Glutamatergic neuron (in vitro differentiated cells): ENCODE data around the gene OTUD5. TPM values are rescaled to one million over a fixed set of nuclear protein-coding genes. Genes with fewer than 3 reads are reported as not detected.

Experiments
- DNase-seq: peaks from one replicate; pipeline ENCODE4 v3.0.0; 2022
- H3K27ac Mint-ChIP-seq: one replicate; pipeline ENCODE4 v1.8.0; 2020; ENCODE audit warnings: mild to moderate bottlenecking, mixed read lengths, inconsistent platforms; ENCODE audit not compliant: unreplicated experiment
- H3K27me3 Mint-ChIP-seq: one replicate; pipeline ENCODE4 v1.8.0; 2020; ENCODE audit warnings: mild to moderate bottlenecking, moderate library complexity, mixed read lengths, inconsistent platforms; ENCODE audit not compliant: unreplicated experiment
- H3K36me3 Mint-ChIP-seq: one replicate; pipeline ENCODE4 v1.8.0; 2020; ENCODE audit warnings: mild to moderate bottlenecking, mixed read lengths, inconsistent platforms; ENCODE audit not compliant: unreplicated experiment
- H3K4me1 Mint-ChIP-seq: one replicate; pipeline ENCODE4 v1.8.0; 2020; ENCODE audit warnings: mild to moderate bottlenecking, low read depth, mixed read lengths, inconsistent platforms; ENCODE audit not compliant: unreplicated experiment
- H3K4me3 Mint-ChIP-seq: one replicate; pipeline ENCODE4 v1.8.0; 2020; ENCODE audit warnings: mild to moderate bottlenecking, mixed read lengths, inconsistent platforms; ENCODE audit not compliant: unreplicated experiment
- H3K9me3 Mint-ChIP-seq: one replicate; pipeline ENCODE4 v1.8.0; 2020; ENCODE audit warnings: mild to moderate bottlenecking, moderate library complexity, mixed read lengths, inconsistent platforms; ENCODE audit not compliant: unreplicated experiment
- total RNA-seq: library from RNA; stranded (reverse); fragmentation: NEBNext Ultra II Directional; extraction: Animal tissue kit (Norgen Biotek cat#: 25700); gene quantifications from one replicate; pipeline ENCODE4 v1.2.1, GENCODE V29; 2021; ENCODE audit not compliant: unreplicated experiment
- TF ChIP-seq, protein P1 (sequence below): fragments of 200-600 bp; sonication (generic); IDR thresholded peaks from one replicate; pipeline ENCODE4 v1.5.0; 2021; ENCODE audit not compliant: partially characterized antibody, unreplicated experiment

OTUD5 gene
- total RNA-seq, 1 donor from 2014 or later = 68.3 TPM

DNA sequence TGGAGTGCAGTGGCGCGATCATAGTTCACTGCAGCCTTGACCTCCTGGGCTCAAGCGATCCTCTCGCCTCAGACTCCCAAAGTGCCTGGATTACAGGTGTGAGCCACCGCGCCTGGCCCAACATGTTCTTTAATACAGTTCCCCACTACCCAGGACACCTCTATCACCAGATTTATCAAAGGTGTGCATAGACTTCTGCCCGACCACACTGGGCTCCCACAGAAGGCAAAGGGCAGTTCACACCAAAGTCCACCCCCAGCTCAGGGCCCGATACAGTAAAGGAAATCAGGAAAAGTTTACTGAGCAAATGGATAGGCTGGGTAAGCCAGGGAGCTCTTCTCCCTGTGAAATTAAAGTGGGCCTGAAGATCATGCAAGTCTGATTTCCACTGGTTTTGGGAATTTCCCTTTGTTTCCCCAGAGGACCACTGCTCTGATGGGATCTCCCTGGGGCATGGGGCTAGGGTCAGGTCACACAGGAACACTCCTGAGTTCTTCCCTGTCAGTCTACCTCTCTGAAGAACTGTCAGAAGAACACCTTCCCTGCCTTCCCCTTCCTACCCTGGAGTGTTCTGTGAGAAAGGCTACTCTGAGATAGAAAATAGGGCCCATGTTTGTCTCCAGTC lies 20.9 kb downstream of the OTUD5 start:
- H3K4me1 Mint-ChIP-seq = peaks cover 5% of the 10 kb centered on the region
- no peaks in the 10 kb centered on the region for H3K9me3 Mint-ChIP-seq
- H3K4me3 Mint-ChIP-seq = no peak overlapping the region
- H3K27me3 Mint-ChIP-seq = peaks cover 1% of the 10 kb centered on the region
- no peaks in the 10 kb centered on the region for H3K36me3 Mint-ChIP-seq
- H3K27ac Mint-ChIP-seq = no peak overlapping the region
- TF ChIP-seq, protein P1, sequence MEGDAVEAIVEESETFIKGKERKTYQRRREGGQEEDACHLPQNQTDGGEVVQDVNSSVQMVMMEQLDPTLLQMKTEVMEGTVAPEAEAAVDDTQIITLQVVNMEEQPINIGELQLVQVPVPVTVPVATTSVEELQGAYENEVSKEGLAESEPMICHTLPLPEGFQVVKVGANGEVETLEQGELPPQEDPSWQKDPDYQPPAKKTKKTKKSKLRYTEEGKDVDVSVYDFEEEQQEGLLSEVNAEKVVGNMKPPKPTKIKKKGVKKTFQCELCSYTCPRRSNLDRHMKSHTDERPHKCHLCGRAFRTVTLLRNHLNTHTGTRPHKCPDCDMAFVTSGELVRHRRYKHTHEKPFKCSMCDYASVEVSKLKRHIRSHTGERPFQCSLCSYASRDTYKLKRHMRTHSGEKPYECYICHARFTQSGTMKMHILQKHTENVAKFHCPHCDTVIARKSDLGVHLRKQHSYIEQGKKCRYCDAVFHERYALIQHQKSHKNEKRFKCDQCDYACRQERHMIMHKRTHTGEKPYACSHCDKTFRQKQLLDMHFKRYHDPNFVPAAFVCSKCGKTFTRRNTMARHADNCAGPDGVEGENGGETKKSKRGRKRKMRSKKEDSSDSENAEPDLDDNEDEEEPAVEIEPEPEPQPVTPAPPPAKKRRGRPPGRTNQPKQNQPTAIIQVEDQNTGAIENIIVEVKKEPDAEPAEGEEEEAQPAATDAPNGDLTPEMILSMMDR = no peak
- no peak for DNase-seq

- TF ChIP-seq, protein P1 = no peak
- H3K27ac Mint-ChIP-seq = no peak overlapping the region
- peaks cover 1% of the 10 kb centered on the region for H3K27me3 Mint-ChIP-seq
- H3K36me3 Mint-ChIP-seq = no peaks in the 10 kb centered on the region
- H3K4me3 Mint-ChIP-seq = no peak overlapping the region
- no peak for DNase-seq
- no peaks in the 10 kb centered on the region for H3K9me3 Mint-ChIP-seq
- H3K4me1 Mint-ChIP-seq = peaks cover 3% of the 10 kb centered on the region
Measured at GRCh38 chrX:48935301-48935670, 22.1 kb downstream of the OTUD5 start.

DNA sequence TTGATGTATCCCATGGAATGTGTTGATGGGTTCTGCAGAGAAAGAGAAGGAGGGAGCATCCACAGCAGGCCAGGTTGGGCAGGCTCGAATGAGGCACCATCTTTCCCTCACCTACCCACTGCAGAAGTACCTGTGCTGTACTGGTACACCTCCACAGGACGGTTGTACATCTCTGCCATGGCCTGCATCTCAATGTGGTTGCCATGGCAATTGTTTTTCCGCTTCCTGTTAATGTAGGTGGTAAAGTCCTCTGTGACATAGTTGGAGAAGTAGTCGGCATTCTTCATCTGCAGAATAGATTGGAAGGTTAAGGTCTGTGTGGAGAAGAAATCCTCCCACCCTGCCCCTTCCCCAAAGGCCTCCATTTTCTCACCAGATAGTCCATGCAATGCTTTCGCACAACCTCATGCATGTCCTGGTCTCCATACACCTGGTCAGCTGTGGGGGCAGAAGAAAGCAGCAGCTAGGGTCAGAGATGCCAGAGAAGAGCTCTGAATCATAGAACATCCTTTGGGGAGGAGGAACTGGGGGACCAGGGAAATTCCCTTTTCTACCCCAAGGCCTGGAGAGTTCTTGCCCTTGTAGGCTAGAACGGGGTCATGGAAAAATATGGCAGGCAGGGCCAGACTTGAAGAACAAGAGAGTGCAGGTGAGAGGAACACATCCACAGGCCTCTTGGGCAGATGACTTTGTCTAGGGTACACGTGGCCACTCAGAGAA lies 22.7 kb downstream of the OTUD5 start:
- H3K9me3 Mint-ChIP-seq = no peaks in the 10 kb centered on the region

DNA sequence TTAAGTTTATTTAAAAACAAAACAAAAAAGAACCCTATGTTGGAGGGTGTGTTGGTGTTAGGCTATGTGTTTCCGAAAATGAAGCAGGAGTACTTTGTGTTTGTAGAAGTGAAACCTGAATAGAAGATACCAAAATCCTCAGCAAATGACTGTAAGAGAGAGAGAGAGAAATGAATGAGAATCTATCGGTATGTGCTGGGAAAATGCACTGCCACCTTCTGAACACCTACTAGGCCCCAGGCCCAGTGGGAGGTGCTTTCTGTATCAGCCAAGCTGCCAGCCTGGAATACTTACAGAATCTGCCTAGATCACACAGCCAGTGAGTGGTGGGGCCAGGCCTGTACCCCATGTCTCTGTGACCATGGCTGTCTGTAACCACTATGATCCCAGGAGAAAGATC lies 23.6 kb downstream of the OTUD5 start:
- H3K9me3 Mint-ChIP-seq = no peaks in the 10 kb centered on the region
- no peak for DNase-seq
- no peaks in the 10 kb centered on the region for H3K36me3 Mint-ChIP-seq
- TF ChIP-seq, protein P1 = no peak
- H3K27me3 Mint-ChIP-seq = peaks cover 3% of the 10 kb centered on the region
- no peak overlapping the region for H3K27ac Mint-ChIP-seq
- peaks cover 2% of the 10 kb centered on the region for H3K4me1 Mint-ChIP-seq
- H3K4me3 Mint-ChIP-seq = no peak overlapping the region

More for the DNA sequence above, 22.7 kb downstream of the OTUD5 start:
- Mint-ChIP-seq H3K4me3 (no peak overlapping the region), H3K27me3 (peaks cover 3% of the 10 kb centered on the region), H3K36me3 (no peaks in the 10 kb centered on the region), H3K4me1 (peaks cover 2% of the 10 kb centered on the region), H3K27ac (no peak overlapping the region)
- no peak for DNase-seq
- TF ChIP-seq, protein P1 = no peak

DNA sequence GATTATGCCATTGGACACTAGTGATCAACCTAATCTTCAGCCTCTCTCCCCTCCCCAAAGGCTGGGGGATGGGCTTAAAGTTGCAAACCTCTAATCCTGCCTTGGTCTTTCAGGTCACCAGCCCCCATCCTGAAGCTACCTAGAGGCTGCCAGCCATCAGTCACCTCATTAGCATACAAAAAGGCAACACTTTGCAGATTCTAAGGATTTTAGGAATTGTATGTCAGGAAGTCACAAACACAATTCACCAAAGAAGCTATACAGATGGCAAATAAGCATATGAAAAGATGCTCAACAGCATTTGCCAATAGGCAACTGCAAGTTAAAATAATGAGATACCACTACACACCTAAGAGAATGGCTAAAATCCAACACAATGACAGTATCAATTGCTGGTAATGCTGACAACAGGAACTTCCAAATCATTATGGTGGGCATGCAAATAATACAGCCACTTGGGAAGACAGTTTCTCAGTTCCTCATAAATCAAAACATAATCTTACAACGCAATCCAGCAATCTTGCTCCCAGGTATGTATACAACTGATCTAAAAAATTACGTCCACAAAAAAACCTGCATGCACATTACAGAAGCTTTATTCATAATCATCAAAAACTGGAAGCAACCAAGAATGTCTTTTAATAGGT lies 29.5 kb downstream of the OTUD5 start:
- Mint-ChIP-seq H3K27me3 (peaks cover 3% of the 10 kb centered on the region), H3K27ac (peak overlapping the region; percentile 81), H3K4me3 (peak overlapping the region; percentile 76), H3K9me3 (peaks cover 8% of the 10 kb centered on the region), H3K4me1 (peaks cover 12% of the 10 kb centered on the region), H3K36me3 (peaks cover 4% of the 10 kb centered on the region)
- DNase-seq = peak; percentile 39
- TF ChIP-seq, protein P1 = no peak
